Measurements from ENCODE around the gene FBXO3.

DNA sequence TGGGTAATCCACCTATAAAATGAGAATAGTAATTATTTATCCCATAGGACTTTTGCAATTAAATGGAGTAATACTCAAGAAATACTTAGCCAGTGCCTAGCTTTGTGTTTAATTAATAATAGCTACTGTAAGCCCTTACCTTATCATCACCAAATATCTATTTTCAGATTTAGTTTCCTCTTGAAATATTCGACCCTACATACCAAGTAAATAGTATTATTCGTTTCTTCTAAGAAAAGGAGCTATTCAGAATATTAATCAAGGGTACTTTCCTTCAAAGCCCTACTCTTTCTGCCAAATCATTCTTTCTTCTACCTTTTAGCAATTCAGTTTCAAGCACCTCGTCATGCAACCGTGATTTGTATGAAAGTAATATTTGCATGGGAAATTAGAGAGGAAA, 6.7 kb downstream of the FBXO3 start:
- TF ChIP-seq, protein P1, sequence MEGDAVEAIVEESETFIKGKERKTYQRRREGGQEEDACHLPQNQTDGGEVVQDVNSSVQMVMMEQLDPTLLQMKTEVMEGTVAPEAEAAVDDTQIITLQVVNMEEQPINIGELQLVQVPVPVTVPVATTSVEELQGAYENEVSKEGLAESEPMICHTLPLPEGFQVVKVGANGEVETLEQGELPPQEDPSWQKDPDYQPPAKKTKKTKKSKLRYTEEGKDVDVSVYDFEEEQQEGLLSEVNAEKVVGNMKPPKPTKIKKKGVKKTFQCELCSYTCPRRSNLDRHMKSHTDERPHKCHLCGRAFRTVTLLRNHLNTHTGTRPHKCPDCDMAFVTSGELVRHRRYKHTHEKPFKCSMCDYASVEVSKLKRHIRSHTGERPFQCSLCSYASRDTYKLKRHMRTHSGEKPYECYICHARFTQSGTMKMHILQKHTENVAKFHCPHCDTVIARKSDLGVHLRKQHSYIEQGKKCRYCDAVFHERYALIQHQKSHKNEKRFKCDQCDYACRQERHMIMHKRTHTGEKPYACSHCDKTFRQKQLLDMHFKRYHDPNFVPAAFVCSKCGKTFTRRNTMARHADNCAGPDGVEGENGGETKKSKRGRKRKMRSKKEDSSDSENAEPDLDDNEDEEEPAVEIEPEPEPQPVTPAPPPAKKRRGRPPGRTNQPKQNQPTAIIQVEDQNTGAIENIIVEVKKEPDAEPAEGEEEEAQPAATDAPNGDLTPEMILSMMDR (IDR thresholded peaks at IDR 0.05) = no peak
- no peak for TF ChIP-seq POLR2A (IDR thresholded peaks at IDR 0.05)
- no peak for TF ChIP-seq EP300 (IDR thresholded peaks at IDR 0.05)
